AML-193 (cell line): ENCODE results near the gene NLGN2.

Source experiments
- DNase-seq, 2 experiments: peaks; one replicate each; lab custom pipeline; 2025; lab: John Stamatoyannopoulos, UW

Gene NLGN2

GRCh38 chr17:7392696-7393612, 14.7 kb upstream of the NLGN2 start:
- DNase-seq: no peak

- no peak for DNase-seq
These were observed 13.8 kb upstream of the NLGN2 start for GRCh38 chr17:7393613-7394451.

- DNase-seq: peak; percentile 42 to 53
These were observed 13.0 kb upstream of the NLGN2 start, which contains the start of gene PLSCR3 for GRCh38 chr17:7394452-7395191. PLSCR3 (minus strand) TSS chr17:7394525; CDS start chr17:7394110, 415 bp downstream.

GRCh38 chr17:7396147-7396546, 11.5 kb upstream of the NLGN2 start:
- DNase-seq: no peak

GRCh38 chr17:7398612-7399011, 9.0 kb upstream of the NLGN2 start:
- DNase-seq: no peak

- no peak for DNase-seq
These were observed 4.5 kb upstream of the NLGN2 start for GRCh38 chr17:7403043-7403726.

GRCh38 chr17:7403727-7403976, 4.0 kb upstream of the NLGN2 start:
- DNase-seq: peak; percentile 22 to 36

GRCh38 chr17:7403977-7404736, 3.5 kb upstream of the NLGN2 start, which contains the start of gene TMEM256:
TMEM256 (minus strand) TSS chr17:7404097; CDS start chr17:7404084, 13 bp downstream.
- peak; percentile 82 to 85 for DNase-seq

GRCh38 chr17:7404737-7405349, 2.8 kb upstream of the NLGN2 start:
- DNase-seq: peak; percentile 25 to 55

- no peak for DNase-seq
These were observed 2.1 kb upstream of the NLGN2 start for GRCh38 chr17:7405350-7406234.

- DNase-seq: no peak
These were observed 1.3 kb upstream of the NLGN2 start for GRCh38 chr17:7406235-7406825.

GRCh38 chr17:7407082-7407481, 563 bp upstream of the NLGN2 start:
- no peak for DNase-seq

- no peak for DNase-seq
These were observed 645 bp downstream of the NLGN2 start for GRCh38 chr17:7408252-7408727.

- no peak for DNase-seq
These were observed 1.2 kb downstream of the NLGN2 start for GRCh38 chr17:7408863-7409262.

GRCh38 chr17:7409716-7410115, 2.1 kb downstream of the NLGN2 start:
- DNase-seq: no peak

GRCh38 chr17:7410634-7411426, 3.2 kb downstream of the NLGN2 start:
- DNase-seq: no peak

- no peak for DNase-seq
These were observed 3.7 kb downstream of the NLGN2 start for GRCh38 chr17:7411427-7411750.

- no peak for DNase-seq
These were observed 5.8 kb downstream of the NLGN2 start for GRCh38 chr17:7413346-7413985.
